Stimulated activated CD4-positive, alpha-beta T cell treated with anti-CD3 and anti-CD28 coated beads, Interleukin-15, amount 100 ng/mL, for 24 hours (primary cell): ENCODE measurements around the gene FLYWCH2.

ENCODE experiments used
- DNase-seq: peaks from one replicate; pipeline ENCODE4 v3.0.0-alpha.2; 2020

The FLYWCH2 gene

GRCh38 chr16:2882650-2883457 lies at the start of gene FLYWCH2:
Gene FLYWCH2, plus strand, starts transcription at chr16:2883215. Its CDS starts 13,235 bp downstream, at chr16:2896450.
- peak; percentile 99 for DNase-seq

GRCh38 chr16:2833776-2834175 lies 49.2 kb upstream of the FLYWCH2 start:
- DNase-seq: no peak

GRCh38 chr16:2834968-2835367 lies 48.0 kb upstream of the FLYWCH2 start:
- no peak for DNase-seq

GRCh38 chr16:2835638-2836493 lies 47.1 kb upstream of the FLYWCH2 start:
- no peak for DNase-seq

DNA sequence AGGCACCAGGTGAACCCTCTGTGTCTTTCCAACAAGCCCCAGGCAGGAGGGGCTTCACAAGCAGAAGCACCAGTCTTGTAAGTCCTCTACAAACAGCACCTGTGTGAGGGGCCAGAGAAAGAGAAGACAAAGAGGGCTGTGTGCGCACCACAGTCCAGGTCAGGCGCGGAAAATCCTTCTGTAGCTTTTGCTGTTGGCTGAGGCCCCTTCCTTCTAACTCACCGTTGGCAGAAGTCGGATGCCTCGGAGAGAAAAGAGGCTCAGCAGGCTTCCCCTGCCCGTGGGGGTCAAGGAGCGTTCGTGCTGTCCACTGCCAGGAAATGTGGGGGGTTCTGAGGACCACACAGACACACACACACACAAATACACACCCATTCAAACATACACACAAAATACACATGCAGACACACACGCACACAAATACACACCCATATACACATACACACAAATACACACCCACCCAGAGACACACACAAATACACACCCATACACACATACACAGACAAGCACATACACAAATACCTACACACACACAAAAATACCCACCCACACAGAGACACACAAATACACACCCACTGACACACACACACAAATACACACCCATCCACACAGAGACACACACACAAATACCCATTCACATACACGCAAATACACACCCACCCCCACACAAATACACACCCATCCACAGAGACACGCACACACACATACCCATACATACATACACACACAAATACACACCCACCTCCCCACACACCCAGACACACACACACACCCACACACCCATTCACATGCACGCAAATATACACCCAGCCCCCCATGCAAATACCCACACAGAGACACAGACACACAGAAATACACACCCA lies 46.1 kb upstream of the FLYWCH2 start:
- no peak for DNase-seq

GRCh38 chr16:2838928-2839327 lies 44.1 kb upstream of the FLYWCH2 start:
- peak; percentile 71 for DNase-seq

DNA sequence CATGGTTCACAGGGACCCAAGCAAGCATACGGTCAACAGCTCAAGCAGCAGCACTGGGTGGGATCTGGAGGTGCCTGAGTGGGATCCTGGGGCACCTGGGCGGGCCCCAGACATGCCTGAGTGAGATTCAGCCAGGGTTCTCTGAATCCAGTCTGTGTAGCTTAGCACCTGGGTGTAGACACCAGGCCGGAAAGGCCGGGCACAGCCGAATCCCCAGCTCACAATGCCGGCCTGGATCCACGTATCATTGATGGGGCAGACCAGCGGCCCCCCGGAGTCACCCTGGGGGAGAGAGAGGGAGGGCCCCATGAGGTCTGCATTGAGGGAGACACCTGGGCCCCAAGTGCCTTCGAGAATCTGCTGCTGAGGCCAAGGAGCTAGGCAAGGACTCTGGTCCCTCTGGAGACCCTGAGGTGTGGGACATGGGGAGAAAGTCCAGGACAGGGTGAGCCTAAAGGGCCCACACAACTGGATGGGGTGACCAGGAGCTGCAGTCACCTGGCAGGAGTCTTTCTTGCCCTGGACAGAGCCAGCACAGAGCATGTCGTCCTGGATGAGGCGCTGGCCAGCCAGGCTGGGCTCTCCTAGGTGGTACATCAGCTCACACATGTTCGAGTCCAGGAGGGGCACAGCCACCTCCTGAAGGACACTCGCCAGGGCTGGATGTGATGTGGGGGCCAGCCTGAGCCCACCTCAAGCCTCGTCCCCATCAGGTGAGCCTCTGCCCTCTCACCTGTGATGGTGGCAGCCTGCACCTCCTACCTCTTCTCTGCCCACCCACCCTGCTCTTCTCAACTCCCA lies 43.2 kb upstream of the FLYWCH2 start:
- DNase-seq: no peak

- no peak for DNase-seq
These were observed 42.1 kb upstream of the FLYWCH2 start for GRCh38 chr16:2840914-2841313.

- peak; percentile 11 for DNase-seq
These were observed 41.2 kb upstream of the FLYWCH2 start for GRCh38 chr16:2841606-2842339.

- peak; percentile 91 for DNase-seq
These were observed 40.5 kb upstream of the FLYWCH2 start for GRCh38 chr16:2842340-2843000.

- DNase-seq: no peak
These were observed 39.5 kb upstream of the FLYWCH2 start for GRCh38 chr16:2843526-2843925.

DNA sequence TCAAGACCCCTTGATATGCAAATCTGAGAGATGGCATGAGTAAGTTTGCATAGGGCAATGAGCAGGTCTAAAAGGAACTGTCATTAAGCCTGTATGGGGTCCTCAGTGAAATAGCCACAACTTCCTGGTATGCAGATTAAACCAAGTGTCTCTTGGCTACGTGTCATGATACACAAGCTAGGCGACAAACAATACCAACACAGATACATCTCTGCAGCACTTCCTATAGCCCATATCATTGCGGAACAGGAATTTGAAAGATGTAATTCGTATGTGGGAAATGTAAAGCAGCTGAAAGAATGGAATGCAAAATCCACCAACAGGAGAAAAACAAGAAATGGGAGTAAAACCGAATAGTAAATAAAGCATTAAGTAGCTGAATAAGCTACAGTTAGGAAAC lies 37.9 kb upstream of the FLYWCH2 start:
- no peak for DNase-seq

- no peak for DNase-seq
These were observed 36.3 kb upstream of the FLYWCH2 start for GRCh38 chr16:2846511-2847310.

- DNase-seq: no peak
These were observed 33.9 kb upstream of the FLYWCH2 start for GRCh38 chr16:2848933-2849725.

DNA sequence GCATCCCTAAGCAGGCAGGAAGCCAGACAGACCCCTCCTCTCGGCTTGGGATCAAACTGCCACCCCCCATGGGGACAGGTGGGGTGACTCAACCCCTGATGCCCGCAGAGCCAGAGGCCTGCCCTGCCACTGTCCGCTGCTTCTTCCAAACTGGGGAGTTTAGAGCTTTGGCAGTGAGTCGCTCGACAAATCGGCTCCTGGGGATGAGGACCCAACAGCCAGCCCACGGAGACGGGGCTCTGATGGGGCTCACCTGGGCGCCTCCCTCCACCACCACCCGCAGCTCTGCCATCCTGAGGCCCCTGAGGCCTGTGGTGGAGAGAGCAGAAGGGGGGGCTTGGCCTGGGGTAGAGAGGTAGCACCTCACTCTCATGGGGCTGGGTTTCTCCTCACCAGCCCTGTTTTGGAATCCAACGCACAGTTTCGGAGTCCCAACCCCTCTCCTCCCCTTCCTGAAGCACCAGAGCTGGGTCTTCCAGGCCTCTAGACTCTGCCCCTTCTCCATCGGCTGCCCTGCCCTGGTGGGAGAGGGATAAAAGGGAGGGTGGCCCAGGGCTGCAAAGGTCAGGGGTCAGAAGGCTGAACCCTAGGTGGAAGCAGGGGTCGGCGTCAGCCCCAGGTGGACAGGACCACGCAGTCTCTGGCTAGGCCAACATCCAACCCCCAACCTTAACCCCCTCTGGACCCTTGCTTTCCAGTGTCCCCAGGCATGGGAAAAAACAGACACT lies 30.8 kb upstream of the FLYWCH2 start:
- DNase-seq: no peak

DNA sequence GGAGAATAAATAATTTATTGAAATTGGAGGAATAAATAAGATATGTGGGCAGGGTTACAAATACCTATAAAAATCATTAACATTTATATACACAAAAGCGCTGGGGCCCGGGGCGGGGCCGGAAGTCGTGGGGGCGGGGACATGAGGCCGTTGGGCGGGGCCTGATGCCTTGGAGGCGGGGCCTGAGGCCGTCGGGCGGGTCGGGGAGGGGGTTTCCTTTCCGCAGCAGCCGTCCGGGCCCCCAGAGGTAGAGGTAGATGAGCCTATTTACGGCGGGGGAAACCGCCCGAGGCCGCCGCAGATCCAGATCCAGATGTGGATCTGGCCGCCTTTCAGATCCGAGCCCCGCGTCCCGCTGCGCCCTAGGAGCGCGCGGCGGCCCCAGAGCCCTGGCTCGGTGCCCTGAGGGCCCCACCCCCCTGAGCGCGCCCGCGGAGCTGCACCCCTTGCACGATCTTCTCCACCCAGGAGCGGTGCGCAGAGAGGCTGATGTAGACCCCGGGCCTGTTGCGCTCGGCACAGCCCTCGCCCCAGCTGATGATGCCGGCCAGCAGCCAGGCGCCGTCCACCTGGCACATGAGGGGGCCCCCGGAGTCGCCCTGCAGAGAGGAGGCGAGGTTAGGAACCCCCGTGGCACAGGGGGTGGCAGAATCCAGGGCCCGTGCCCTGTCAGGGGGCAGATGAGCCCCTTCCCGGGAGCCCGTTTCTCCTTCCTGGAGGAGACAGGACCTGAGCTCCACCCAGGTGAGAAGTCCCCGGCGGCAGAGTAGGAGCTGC lies 30.1 kb upstream of the FLYWCH2 start:
- no peak for DNase-seq

DNA sequence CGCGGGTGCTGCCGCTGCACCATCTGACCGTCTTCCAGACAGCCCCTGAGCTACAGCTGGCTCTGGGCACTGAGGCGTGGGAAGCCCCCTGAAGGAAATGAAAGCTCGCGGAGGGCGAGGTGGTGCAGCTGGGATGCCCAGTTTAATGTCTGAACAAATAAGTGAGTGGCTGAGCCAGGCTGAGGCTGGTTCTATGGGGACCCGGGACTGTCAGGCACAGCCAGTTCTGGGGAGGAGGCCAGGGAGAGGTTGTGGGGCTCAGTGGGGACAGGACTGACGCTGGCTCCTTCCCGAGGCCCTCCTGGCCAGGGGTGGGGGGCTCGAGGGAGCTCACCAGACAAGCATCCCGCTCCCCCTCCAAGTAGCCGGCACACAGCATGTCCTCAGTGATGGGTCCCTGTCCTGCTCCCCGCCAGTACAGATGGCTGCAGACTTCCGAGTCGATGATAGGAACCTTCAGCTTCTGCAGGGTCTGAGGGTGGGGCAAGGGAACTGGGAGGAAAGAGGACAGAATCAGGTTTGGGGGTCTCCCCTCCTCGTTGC lies 29.4 kb upstream of the FLYWCH2 start:
- DNase-seq: no peak
